Measurements from ENCODE around the gene WNK2.

Gene WNK2

GRCh38 chr9:93233033-93233432, 49.1 kb downstream of the WNK2 start (continued):
- TF ChIP-seq GLI2 (tag by site-specific recombination; IDR thresholded peaks at IDR 0.05; ENCODE audit: borderline replicate concordance, low read depth): no peak
- no peak for TF ChIP-seq ZNF658 (tag by site-specific recombination; IDR thresholded peaks at IDR 0.05)
- no peak for TF ChIP-seq ZNF169 (tag by site-specific recombination; IDR thresholded peaks at IDR 0.05)
- TF ChIP-seq ZNF423 (tag by site-specific recombination; IDR thresholded peaks at IDR 0.05): no peak
- TF ChIP-seq ZNF19 (tag by site-specific recombination; IDR thresholded peaks at IDR 0.05; ENCODE audit: low read depth): no peak

- no peak overlapping the region for H3K4me3 ChIP-seq (ENCODE audit: low read depth, low read length)
- H3K27ac ChIP-seq (ENCODE audit: extremely low read depth, low read depth, low read length): no peak overlapping the region
- TF ChIP-seq ZNF768 (tag by site-specific recombination; IDR thresholded peaks at IDR 0.05): no peak
- no peak for TF ChIP-seq ZNF416 (tag by site-specific recombination; IDR thresholded peaks at IDR 0.05)
- TF ChIP-seq ZNF423 (tag by site-specific recombination; IDR thresholded peaks at IDR 0.05): no peak
- TF ChIP-seq ZNF624 (tag by site-specific recombination; IDR thresholded peaks at IDR 0.05): no peak
- no peak for TF ChIP-seq ZNF148 (tag by site-specific recombination; IDR thresholded peaks at IDR 0.05; ENCODE audit: borderline replicate concordance)
- no peak for TF ChIP-seq WT1 (tag by site-specific recombination; IDR thresholded peaks at IDR 0.05)
- no peak for TF ChIP-seq HOXA7 (CRISPR knock-in tag; IDR thresholded peaks at IDR 0.05; ENCODE audit: borderline replicate concordance)
- no peak for TF ChIP-seq ZFP37 (tag by site-specific recombination; IDR thresholded peaks at IDR 0.05)
- no peak for TF ChIP-seq ZNF274 (IDR thresholded peaks at IDR 0.05; ENCODE audit: low read length)
- TF ChIP-seq ZNF274 (tag by site-specific recombination; IDR thresholded peaks at IDR 0.05; ENCODE audit: borderline replicate concordance): no peak
- no peak for TF ChIP-seq FEZF1 (tag by site-specific recombination; IDR thresholded peaks at IDR 0.05)
- no peak for TF ChIP-seq KLF17 (tag by site-specific recombination; IDR thresholded peaks at IDR 0.05)
- TF ChIP-seq ZNF501 (tag by site-specific recombination; IDR thresholded peaks at IDR 0.05): no peak
- no peak for TF ChIP-seq ZNF571 (tag by site-specific recombination; IDR thresholded peaks at IDR 0.05)
- TF ChIP-seq ZBTB7A (tag by site-specific recombination; IDR thresholded peaks at IDR 0.05; ENCODE audit: low read depth): no peak
- no peak for TF ChIP-seq ZNF548 (tag by site-specific recombination; IDR thresholded peaks at IDR 0.05)
- TF ChIP-seq ZEB2 (tag by site-specific recombination; IDR thresholded peaks at IDR 0.05): no peak
- TF ChIP-seq YY2 (tag by site-specific recombination; IDR thresholded peaks at IDR 0.05): no peak
- no peak for TF ChIP-seq TSHZ1 (tag by site-specific recombination; IDR thresholded peaks at IDR 0.05; ENCODE audit: borderline replicate concordance)
- no peak for TF ChIP-seq ZNF214 (tag by site-specific recombination; IDR thresholded peaks at IDR 0.05; ENCODE audit: borderline replicate concordance)
- no peak for TF ChIP-seq ZNF654 (tag by site-specific recombination; IDR thresholded peaks at IDR 0.05; ENCODE audit: low read depth)
- peaks cover 0 to 9% of the 10 kb centered on the region in 2 experiments; a peak in 1 of 3 replicates for H3K36me3 ChIP-seq (ENCODE audit: control insufficient read depth in 2 of 2, insufficient read depth in 1 of 2, low read length in 2 of 2)
- no peaks in the 10 kb centered on the region for H3K4me1 ChIP-seq (ENCODE audit: control insufficient read depth, insufficient read depth, low read length)
- CTCF ChIA-PET: no interaction called here
- no peaks in the 10 kb centered on the region for H3K9me3 ChIP-seq (ENCODE audit: control insufficient read depth, insufficient read depth, low read depth, low read length)
- POLR2A ChIA-PET: no interaction called here
These were observed 50.7 kb downstream of the WNK2 start for GRCh38 chr9:93234600-93234999.

All from HEK293 (cell line).